Measurements from ENCODE around the gene LHFPL5.

GRCh38 chr6:35769211-35769610 is 35.9 kb upstream of the LHFPL5 start:
- TF ChIP-seq TEAD4 (CRISPR knock-in tag; IDR thresholded peaks at IDR 0.05), result no peak
- TF ChIP-seq NR1H2 (CRISPR knock-in tag; IDR thresholded peaks at IDR 0.05), result no peak
- TF ChIP-seq CTCF (IDR thresholded peaks at IDR 0.05), result no peak
